ENCODE measurements around the gene RNMT. TPM values are rescaled to one million over a fixed set of nuclear protein-coding genes. Genes with fewer than 3 reads are reported as not detected.

The RNMT gene
- total RNA-seq, 1 experiment from 2014 or later: 58.0 TPM

DNA sequence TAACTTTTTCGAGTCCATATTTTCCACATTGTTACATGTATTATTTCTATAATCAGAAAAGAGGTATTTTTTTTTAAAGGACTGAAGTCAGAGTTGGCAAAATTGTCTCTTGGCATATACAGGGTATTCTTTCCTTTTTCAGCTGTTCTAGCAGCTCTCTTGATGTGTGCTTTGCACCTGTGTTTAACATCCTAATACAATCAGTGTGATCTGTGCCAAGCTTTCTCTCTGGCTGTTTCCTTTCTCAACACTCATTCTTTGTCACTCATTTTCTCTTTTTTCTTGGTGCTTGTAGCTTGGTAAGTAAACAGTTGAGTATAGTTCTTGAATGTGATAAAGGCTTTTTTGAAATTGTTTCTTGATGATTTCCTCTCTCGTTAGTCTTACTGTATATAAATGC, 9.2 kb downstream of the RNMT start:
- Histone ChIP-seq H3K9me2 (ENCODE audit: insufficient read depth) (no peaks in the 10 kb centered on the region), H3K27me3 (ENCODE audit: insufficient read depth, low read length) (no peaks in the 10 kb centered on the region), H2AFZ (ENCODE audit: low read depth, low read length, poor library complexity, severe bottlenecking) (no peak overlapping the region), H3K9ac (ENCODE audit: low read length) (no peak overlapping the region), H3K79me2 (ENCODE audit: insufficient read depth, low read length) (peaks cover 46% of the 10 kb centered on the region), H3K9me3 (ENCODE audit: control insufficient read depth in 1 of 2, insufficient read depth in 1 of 2, low read depth in 1 of 2, low read length in 2 of 2) (no peaks in the 10 kb centered on the region), H3K27ac (ENCODE audit: low read depth, low read length) (no peak overlapping the region), H4K20me1 (ENCODE audit: insufficient read depth) (no peaks in the 10 kb centered on the region), H3K4me3 (replicated peaks in 1 of 2; ENCODE audit: low read depth in 1 of 2, low read length in 2 of 2) (no peak overlapping the region), H3K4me2 (ENCODE audit: low read length) (no peak overlapping the region), H3K36me3 (ENCODE audit: control insufficient read depth in 1 of 2, insufficient read depth in 2 of 2, low read length in 2 of 2) (peaks cover 47 to 51% of the 10 kb centered on the region in 2 experiments), H3K4me1 (ENCODE audit: control insufficient read depth in 1 of 2, insufficient read depth in 2 of 2, low read length in 2 of 2) (no peaks in the 10 kb centered on the region)
- DNase-seq (ENCODE audit: low read depth, low spot score) (no peak), ATAC-seq (no peak)
- intact Hi-C loops (cut with micrococcal nuclease): no loop called here
- BruUV-seq (replicated peaks): no TSS peak
- TF ChIP-seq EGR1 (IDR thresholded peaks at IDR 0.05; ENCODE audit: low read depth) (no peak), ZFX (IDR thresholded peaks at IDR 0.05) (no peak), POLR2A (IDR thresholded peaks at IDR 0.05; ENCODE audit: borderline replicate concordance, extremely low read depth, insufficient read depth, insufficient read length) (no peak), RAD21 (IDR thresholded peaks at IDR 0.05; ENCODE audit: low read depth) (no peak), POLR2AphosphoS5 (IDR thresholded peaks at IDR 0.05; ENCODE audit: low read depth, low read length) (no peak), EZH2 (IDR thresholded peaks at IDR 0.05) (no peak), YY1 (IDR thresholded peaks at IDR 0.05; ENCODE audit: extremely low read depth, insufficient replicate concordance, low read depth, low read length) (no peak), JUND (IDR thresholded peaks at IDR 0.05) (no peak), SP1 (IDR thresholded peaks at IDR 0.05; ENCODE audit: low read depth) (no peak), SRF (IDR thresholded peaks at IDR 0.05; ENCODE audit: low read depth) (no peak), SIN3A (IDR thresholded peaks at IDR 0.05; ENCODE audit: low read depth) (no peak), CBX3 (IDR thresholded peaks at IDR 0.05; ENCODE audit: low read depth) (no peak), ELF1 (IDR thresholded peaks at IDR 0.05; ENCODE audit: borderline replicate concordance, low read depth) (no peak)
- TF ChIP-seq, protein P1, sequence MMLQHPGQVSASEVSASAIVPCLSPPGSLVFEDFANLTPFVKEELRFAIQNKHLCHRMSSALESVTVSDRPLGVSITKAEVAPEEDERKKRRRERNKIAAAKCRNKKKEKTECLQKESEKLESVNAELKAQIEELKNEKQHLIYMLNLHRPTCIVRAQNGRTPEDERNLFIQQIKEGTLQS (IDR thresholded peaks at IDR 0.05): no peak
- TF ChIP-seq, protein P2, sequence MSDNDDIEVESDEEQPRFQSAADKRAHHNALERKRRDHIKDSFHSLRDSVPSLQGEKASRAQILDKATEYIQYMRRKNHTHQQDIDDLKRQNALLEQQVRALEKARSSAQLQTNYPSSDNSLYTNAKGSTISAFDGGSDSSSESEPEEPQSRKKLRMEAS (IDR thresholded peaks at IDR 0.05): no peak
- TF ChIP-seq, protein P3, sequence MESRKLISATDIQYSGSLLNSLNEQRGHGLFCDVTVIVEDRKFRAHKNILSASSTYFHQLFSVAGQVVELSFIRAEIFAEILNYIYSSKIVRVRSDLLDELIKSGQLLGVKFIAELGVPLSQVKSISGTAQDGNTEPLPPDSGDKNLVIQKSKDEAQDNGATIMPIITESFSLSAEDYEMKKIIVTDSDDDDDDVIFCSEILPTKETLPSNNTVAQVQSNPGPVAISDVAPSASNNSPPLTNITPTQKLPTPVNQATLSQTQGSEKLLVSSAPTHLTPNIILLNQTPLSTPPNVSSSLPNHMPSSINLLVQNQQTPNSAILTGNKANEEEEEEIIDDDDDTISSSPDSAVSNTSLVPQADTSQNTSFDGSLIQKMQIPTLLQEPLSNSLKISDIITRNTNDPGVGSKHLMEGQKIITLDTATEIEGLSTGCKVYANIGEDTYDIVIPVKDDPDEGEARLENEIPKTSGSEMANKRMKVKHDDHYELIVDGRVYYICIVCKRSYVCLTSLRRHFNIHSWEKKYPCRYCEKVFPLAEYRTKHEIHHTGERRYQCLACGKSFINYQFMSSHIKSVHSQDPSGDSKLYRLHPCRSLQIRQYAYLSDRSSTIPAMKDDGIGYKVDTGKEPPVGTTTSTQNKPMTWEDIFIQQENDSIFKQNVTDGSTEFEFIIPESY (IDR thresholded peaks at IDR 0.05; ENCODE audit: extremely low read depth, insufficient replicate concordance, low read length): no peak
- POLR2A ChIA-PET: no interaction called here
- CTCF ChIA-PET: no interaction called here
- RAD21 ChIA-PET (ENCODE audit: low non-redundant PET in 1 of 2, low total read pairs in 2 of 2, uncharacterized antibody in 2 of 2, unreplicated experiment in 2 of 2): no interaction called here

Measured in HCT116 (cell line).